Suprapubic skin (tissue), 4 donors: ENCODE results near the gene B3GNT9. TPM values are rescaled to one million over a fixed set of nuclear protein-coding genes. Genes with fewer than 3 reads are reported as not detected.
A peak's percentile ranks its signal among the peaks of the same experiment; 100 is the strongest.

Experiments used
- DNase-seq, 2 donors: peaks; one replicate each; pipeline ENCODE4 v3.0.0-alpha.2; 2019; ENCODE audit warnings: low spot score in 2 of 2
- H3K27ac ChIP-seq: fragments of 200-600 bp; sonication (generic); one replicate; pipeline ENCODE4 v1.5.1; 2019
- H3K27me3 ChIP-seq: fragments of 200-600 bp; sonication (generic); one replicate; pipeline ENCODE4 v1.5.1; 2019
- H3K36me3 ChIP-seq: fragments of 200-600 bp; sonication (generic); one replicate; pipeline ENCODE4 v1.5.1; 2019
- H3K4me1 ChIP-seq: fragments of 200-600 bp; sonication (generic); one replicate; pipeline ENCODE4 v1.5.1; 2019
- H3K4me3 ChIP-seq: fragments of 200-600 bp; sonication (generic); one replicate; pipeline ENCODE4 v1.5.1; 2019; ENCODE audit warnings: mild to moderate bottlenecking
- H3K9me3 ChIP-seq: fragments of 200-600 bp; sonication (generic); one replicate; pipeline ENCODE4 v1.5.1; 2019
- CTCF ChIP-seq, 2 donors: fragments of 200-600 bp in 1 of 2; fragments of 450-650 bp in 1 of 2; sonication (generic) in 1 of 2; IDR thresholded peaks; one replicate each; pipeline ENCODE4 v1.5.1; 2016 to 2019; ENCODE audit warnings: antibody characterized with exemption in 2 of 2, mild to moderate bottlenecking in 1 of 2, moderate library complexity in 1 of 2
- EP300 ChIP-seq: sonication (generic); formaldehyde crosslinking; IDR thresholded peaks from one replicate; pipeline ENCODE4 v1.6.1; 2017; ENCODE audit warnings: antibody characterized with exemption
- POLR2A ChIP-seq, 2 donors: fragments of 450-650 bp; IDR thresholded peaks; one replicate each; pipeline ENCODE4 v1.6.1; 2017; ENCODE audit warnings: antibody characterized with exemption in 2 of 2, mild to moderate bottlenecking in 2 of 2, moderate library complexity in 2 of 2
- POLR2AphosphoS5 ChIP-seq, 3 donors: sonication (generic); formaldehyde crosslinking; IDR thresholded peaks; one replicate each; pipeline ENCODE4 v1.6.1; 2017; ENCODE audit warnings: antibody characterized with exemption in 3 of 3
- WGBS: methylation state at CpG from one replicate; pipeline ENCODE4 v1.1.5; 2018; 5-methylcytosine and 5-hydroxymethylcytosine counted together
- total RNA-seq, 4 donors: library from RNA; depleted of rRNA; stranded (reverse); fragments of >200 nt; gene quantifications; one replicate each; pipeline ENCODE4 v1.1.0, GENCODE V29; 2016

B3GNT9 gene
- total RNA-seq, 4 donors from 2014 or later: 7.5 to 9.7 (median 9.0) TPM

GRCh38 chr16:67185651-67186134, 34.9 kb upstream of the B3GNT9 start:
- Histone ChIP-seq H3K27ac (no peak overlapping the region), H3K27me3 (no peaks in the 10 kb centered on the region), H3K4me1 (peaks cover 28% of the 10 kb centered on the region), H3K9me3 (no peaks in the 10 kb centered on the region), H3K4me3 (peak overlapping the region; percentile 72), H3K36me3 (no peaks in the 10 kb centered on the region)
- no peak for DNase-seq
- TF ChIP-seq POLR2AphosphoS5 (IDR thresholded peaks at IDR 0.05) (peak in 1 of 3 donors; percentile 25), EP300 (no peak)
- 13% methylated on average over 12 of the region's 12 CpGs for WGBS

- Histone ChIP-seq H3K27ac (no peak overlapping the region), H3K4me3 (peak overlapping the region; percentile 72)
Measured at GRCh38 chr16:67184995-67185650, 34.3 kb upstream of the B3GNT9 start.

GRCh38 chr16:67184453-67184994, 33.7 kb upstream of the B3GNT9 start:
- TF ChIP-seq EP300: no peak
- 2% methylated on average over 19 of the region's 59 CpGs for WGBS
- H3K27ac ChIP-seq: peak overlapping the region; percentile 96
- peaks cover 31% of the 10 kb centered on the region for H3K4me1 ChIP-seq
- H3K36me3 ChIP-seq: no peaks in the 10 kb centered on the region
- no peak for DNase-seq
- no peaks in the 10 kb centered on the region for H3K9me3 ChIP-seq
- H3K4me3 ChIP-seq: peak overlapping the region; percentile 72
- H3K27me3 ChIP-seq: no peaks in the 10 kb centered on the region

More at GRCh38 chr16:67184995-67185650, 34.3 kb upstream of the B3GNT9 start:
- no peaks in the 10 kb centered on the region for H3K36me3 ChIP-seq
- DNase-seq: peak; percentile 95
- TF ChIP-seq POLR2AphosphoS5 (IDR thresholded peaks at IDR 0.05) (peak in 1 of 3 donors; percentile 13), POLR2A (IDR thresholded peaks at IDR 0.05) (no peak), CTCF (IDR thresholded peaks at IDR 0.05) (peak; percentile 64 to 77)
- H3K27me3 ChIP-seq: no peaks in the 10 kb centered on the region
- H3K4me1 ChIP-seq: peaks cover 28% of the 10 kb centered on the region
- 25% methylated on average over 17 of the region's 43 CpGs for WGBS
- H3K9me3 ChIP-seq: no peaks in the 10 kb centered on the region

- H3K4me1 ChIP-seq: peaks cover 38% of the 10 kb centered on the region
- no peaks in the 10 kb centered on the region for H3K27me3 ChIP-seq
- no peaks in the 10 kb centered on the region for H3K36me3 ChIP-seq
Measured at GRCh38 chr16:67183627-67184452, 33.0 kb upstream of the B3GNT9 start, which contains the start of gene MATCAP1. TSS of gene MATCAP1 (minus strand) at chr16:67183963. CDS start at chr16:67180610, 3,353 bp downstream.

GRCh38 chr16:67183284-67183626, 32.5 kb upstream of the B3GNT9 start:
- Histone ChIP-seq H3K9me3 (no peaks in the 10 kb centered on the region), H3K27ac (peak overlapping the region; percentile 96), H3K4me3 (peak overlapping the region; percentile 72), H3K4me1 (peaks cover 44% of the 10 kb centered on the region), H3K36me3 (no peaks in the 10 kb centered on the region), H3K27me3 (no peaks in the 10 kb centered on the region)
- WGBS: 10% methylated on average over 11 of the region's 11 CpGs
- TF ChIP-seq CTCF (IDR thresholded peaks at IDR 0.05) (no peak), POLR2AphosphoS5 (IDR thresholded peaks at IDR 0.05) (no peak), POLR2A (IDR thresholded peaks at IDR 0.05) (no peak), EP300 (no peak)
- DNase-seq: no peak

More at GRCh38 chr16:67183627-67184452, 33.0 kb upstream of the B3GNT9 start, which contains the start of gene MATCAP1:
- WGBS: under 1% methylated on average over 39 of the region's 77 CpGs
- no peak for TF ChIP-seq EP300
- peak in 1 of 2 donors; percentile 37 for TF ChIP-seq POLR2A (IDR thresholded peaks at IDR 0.05)
- TF ChIP-seq POLR2AphosphoS5 (IDR thresholded peaks at IDR 0.05): peak in 2 of 3 donors; percentile 30 to 85
- no peak for TF ChIP-seq CTCF (IDR thresholded peaks at IDR 0.05)
- DNase-seq: peak; percentile 97 to 98
- H3K9me3 ChIP-seq: no peaks in the 10 kb centered on the region
- H3K27ac ChIP-seq: peak within 1 kb of the TSS; percentile 96
- H3K4me3 ChIP-seq: peak within 1 kb of the TSS; percentile 72

- no peaks in the 10 kb centered on the region for H3K9me3 ChIP-seq
- no peak for TF ChIP-seq POLR2A (IDR thresholded peaks at IDR 0.05)
- no peak for TF ChIP-seq EP300
- TF ChIP-seq POLR2AphosphoS5 (IDR thresholded peaks at IDR 0.05): no peak
- no peak for TF ChIP-seq CTCF (IDR thresholded peaks at IDR 0.05)
- no peaks in the 10 kb centered on the region for H3K27me3 ChIP-seq
- 75% methylated on average over 2 of the region's 2 CpGs for WGBS
- H3K4me1 ChIP-seq: peaks cover 52% of the 10 kb centered on the region
- no peaks in the 10 kb centered on the region for H3K36me3 ChIP-seq
- H3K27ac ChIP-seq: no peak overlapping the region
- no peak overlapping the region for H3K4me3 ChIP-seq
- DNase-seq: no peak
Measured at GRCh38 chr16:67182288-67182687, 31.5 kb upstream of the B3GNT9 start.
